ENCODE measurements around the gene KCTD13. TPM values are rescaled to one million over a fixed set of nuclear protein-coding genes. Genes with fewer than 3 reads are reported as not detected.

Gene KCTD13
- total and polyA plus RNA-seq, 10 of the 15 experiments (the other 5 are each of a cell fraction or from before 2014, with no cell fraction given), result 3.3 to 29.2 (median 12.5) TPM

DNA sequence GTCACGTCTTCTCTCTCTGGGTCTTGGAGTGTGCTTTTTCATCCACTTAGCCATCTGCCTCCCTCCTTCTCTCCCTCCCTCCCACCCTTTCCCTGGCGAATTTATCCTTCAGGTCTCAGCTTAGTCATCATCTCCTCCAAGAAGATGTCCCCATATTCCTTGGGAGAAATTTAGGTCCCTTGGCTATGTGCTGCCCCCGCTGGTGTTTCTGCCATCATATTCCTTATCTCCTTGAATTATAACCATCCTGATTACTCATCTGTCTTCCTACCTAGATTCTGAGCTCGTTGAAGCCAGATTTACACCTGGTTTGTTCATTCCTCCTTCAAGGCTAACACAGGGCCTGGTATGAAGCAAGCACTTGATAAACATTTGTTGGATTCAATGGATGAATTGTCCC, 31.7 kb downstream of the KCTD13 start:
- no peak for ATAC-seq
- Histone ChIP-seq H2AFZ (ENCODE audit: control insufficient read depth, low read depth, low read length) (no peak overlapping the region), H4K20me1 (ENCODE audit: control insufficient read depth, insufficient read depth) (no peaks in the 10 kb centered on the region), H3K4me2 (ENCODE audit: control insufficient read depth, insufficient read depth) (no peak overlapping the region), H3K9me3 (replicated peaks; ENCODE audit: control insufficient read depth, insufficient read depth, low read length) (no peaks in the 10 kb centered on the region), H3K27me3 (replicated peaks in 1 of 2; ENCODE audit: control insufficient read depth in 2 of 2, insufficient read depth in 2 of 2, low read length in 1 of 2) (no peaks in the 10 kb centered on the region; a peak in 1 of 4 replicates), H3K79me2 (ENCODE audit: control insufficient read depth, insufficient read depth, low read length) (no peaks in the 10 kb centered on the region), H3K36me3 (ENCODE audit: control insufficient read depth in 2 of 2, insufficient read depth in 2 of 2, low read length in 1 of 2) (no peaks in the 10 kb centered on the region), H3K4me1 (ENCODE audit: control insufficient read depth, insufficient read depth, low read length) (no peaks in the 10 kb centered on the region), H3K27ac (ENCODE audit: control insufficient read depth, insufficient read depth) (no peak overlapping the region), H3K4me3 (no peak overlapping the region), H3K9ac (ENCODE audit: control insufficient read depth, insufficient read depth, low read length) (no peak overlapping the region)
- in situ Hi-C loops (cut with MboI) (no loop called here), intact Hi-C loops (cut with micrococcal nuclease; ENCODE audit: unreplicated experiment) (no loop called here)
- RAD21 ChIA-PET (ENCODE audit: unreplicated experiment), result no interaction called here
- BruUV-seq (replicated peaks), result no TSS peak
- 15% methylated on average over 3 of the region's 4 CpGs for WGBS (ENCODE audit: insufficient coverage, insufficient replicate concordance, low lambda C conversion rate, missing lambda C conversion rate)
- CTCF ChIA-PET, result no interaction called here
- POLR2A ChIA-PET, result no interaction called here
- SMC1A ChIA-PET (ENCODE audit: uncharacterized antibody, unreplicated experiment), result interaction anchor here (0.9 kb wide), 1 partner anchor 33 kb away, joined by 4 read pairs; no protein-coding TSS in a partner anchor
- TF ChIP-seq, protein P1, sequence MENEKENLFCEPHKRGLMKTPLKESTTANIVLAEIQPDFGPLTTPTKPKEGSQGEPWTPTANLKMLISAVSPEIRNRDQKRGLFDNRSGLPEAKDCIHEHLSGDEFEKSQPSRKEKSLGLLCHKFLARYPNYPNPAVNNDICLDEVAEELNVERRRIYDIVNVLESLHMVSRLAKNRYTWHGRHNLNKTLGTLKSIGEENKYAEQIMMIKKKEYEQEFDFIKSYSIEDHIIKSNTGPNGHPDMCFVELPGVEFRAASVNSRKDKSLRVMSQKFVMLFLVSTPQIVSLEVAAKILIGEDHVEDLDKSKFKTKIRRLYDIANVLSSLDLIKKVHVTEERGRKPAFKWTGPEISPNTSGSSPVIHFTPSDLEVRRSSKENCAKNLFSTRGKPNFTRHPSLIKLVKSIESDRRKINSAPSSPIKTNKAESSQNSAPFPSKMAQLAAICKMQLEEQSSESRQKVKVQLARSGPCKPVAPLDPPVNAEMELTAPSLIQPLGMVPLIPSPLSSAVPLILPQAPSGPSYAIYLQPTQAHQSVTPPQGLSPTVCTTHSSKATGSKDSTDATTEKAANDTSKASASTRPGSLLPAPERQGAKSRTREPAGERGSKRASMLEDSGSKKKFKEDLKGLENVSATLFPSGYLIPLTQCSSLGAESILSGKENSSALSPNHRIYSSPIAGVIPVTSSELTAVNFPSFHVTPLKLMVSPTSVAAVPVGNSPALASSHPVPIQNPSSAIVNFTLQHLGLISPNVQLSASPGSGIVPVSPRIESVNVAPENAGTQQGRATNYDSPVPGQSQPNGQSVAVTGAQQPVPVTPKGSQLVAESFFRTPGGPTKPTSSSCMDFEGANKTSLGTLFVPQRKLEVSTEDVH (IDR thresholded peaks at IDR 0.05; ENCODE audit: low read depth, partially characterized antibody), result no peak
- no peak for TF ChIP-seq CHD1 (IDR thresholded peaks at IDR 0.05; ENCODE audit: low read depth, low read length)
- TF ChIP-seq FOXK2 (IDR thresholded peaks at IDR 0.05), result no peak
- no peak for TF ChIP-seq FOS (IDR thresholded peaks at IDR 0.05; ENCODE audit: borderline replicate concordance, extremely low read depth, insufficient read length)
- TF ChIP-seq NFXL1 (IDR thresholded peaks at IDR 0.05; ENCODE audit: borderline replicate concordance), result no peak
- TF ChIP-seq, protein P2, sequence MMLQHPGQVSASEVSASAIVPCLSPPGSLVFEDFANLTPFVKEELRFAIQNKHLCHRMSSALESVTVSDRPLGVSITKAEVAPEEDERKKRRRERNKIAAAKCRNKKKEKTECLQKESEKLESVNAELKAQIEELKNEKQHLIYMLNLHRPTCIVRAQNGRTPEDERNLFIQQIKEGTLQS (IDR thresholded peaks at IDR 0.05; ENCODE audit: borderline replicate concordance, extremely low read depth, low read depth, low read length), result no peak
- no peak for TF ChIP-seq SRF (IDR thresholded peaks at IDR 0.05; ENCODE audit: low read depth in 2 of 2, low read length in 2 of 2)
- no peak for TF ChIP-seq MXI1 (IDR thresholded peaks at IDR 0.05; ENCODE audit: low read depth, low read length)
- TF ChIP-seq EED (IDR thresholded peaks at IDR 0.05; ENCODE audit: low read depth), result no peak
- TF ChIP-seq, protein P3, sequence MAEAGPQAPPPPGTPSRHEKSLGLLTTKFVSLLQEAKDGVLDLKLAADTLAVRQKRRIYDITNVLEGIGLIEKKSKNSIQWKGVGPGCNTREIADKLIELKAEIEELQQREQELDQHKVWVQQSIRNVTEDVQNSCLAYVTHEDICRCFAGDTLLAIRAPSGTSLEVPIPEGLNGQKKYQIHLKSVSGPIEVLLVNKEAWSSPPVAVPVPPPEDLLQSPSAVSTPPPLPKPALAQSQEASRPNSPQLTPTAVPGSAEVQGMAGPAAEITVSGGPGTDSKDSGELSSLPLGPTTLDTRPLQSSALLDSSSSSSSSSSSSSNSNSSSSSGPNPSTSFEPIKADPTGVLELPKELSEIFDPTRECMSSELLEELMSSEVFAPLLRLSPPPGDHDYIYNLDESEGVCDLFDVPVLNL (IDR thresholded peaks at IDR 0.05; ENCODE audit: low read depth, low read length), result no peak
- TF ChIP-seq STAT1 (conservative IDR thresholded peaks at IDR 0.05), result no peak
- TF ChIP-seq NFIC (IDR thresholded peaks at IDR 0.05; ENCODE audit: low read depth, low read length), result no peak
- TF ChIP-seq WRNIP1 (IDR thresholded peaks at IDR 0.05; ENCODE audit: borderline replicate concordance, low read depth, low read length), result no peak
- TF ChIP-seq SMAD5 (IDR thresholded peaks at IDR 0.05; ENCODE audit: low read depth), result no peak
- DNase-seq (ENCODE audit: low read depth, low spot score), result no peak
- no peak for FAIRE-seq

Measured in GM12878 (cell line).